Measurements from ENCODE around the gene TPPP2. TPM values are rescaled to one million over a fixed set of nuclear protein-coding genes. Genes with fewer than 3 reads are reported as not detected.

The TPPP2 gene
- total and polyA plus RNA-seq, 2 experiments from 2014 or later: not detected

GRCh38 chr14:20980906-20981305 lies 49.1 kb upstream of the TPPP2 start:
- no peaks in the 10 kb centered on the region for H3K4me1 ChIP-seq (ENCODE audit: insufficient read depth)
- H3K79me2 ChIP-seq (replicated peaks; ENCODE audit: insufficient read depth): no peaks in the 10 kb centered on the region
- H3K9me3 Mint-ChIP-seq: no peaks in the 10 kb centered on the region
- no peak overlapping the region for H3K4me3 ChIP-seq
- H3K36me3 ChIP-seq (ENCODE audit: insufficient read depth): no peaks in the 10 kb centered on the region
- no peaks in the 10 kb centered on the region for H3K27me3 ChIP-seq (ENCODE audit: insufficient read depth)
- no peak overlapping the region for H3K4me3 Mint-ChIP-seq
- no peak overlapping the region; the same call in 1 of the 2 replicates for H2AFZ ChIP-seq
- H3K27me3 Mint-ChIP-seq (ENCODE audit: insufficient read depth, low read depth, poor library complexity): no peaks in the 10 kb centered on the region
- no peak overlapping the region for H3K4me2 ChIP-seq
- no peak for ATAC-seq
- no peaks in the 10 kb centered on the region for H3K4me1 Mint-ChIP-seq
- no peak for TF ChIP-seq ZNF462 (CRISPR knock-in tag; IDR thresholded peaks at IDR 0.05)
- TF ChIP-seq ZNF114 (CRISPR knock-in tag; IDR thresholded peaks at IDR 0.05): no peak
- TF ChIP-seq, protein P1, sequence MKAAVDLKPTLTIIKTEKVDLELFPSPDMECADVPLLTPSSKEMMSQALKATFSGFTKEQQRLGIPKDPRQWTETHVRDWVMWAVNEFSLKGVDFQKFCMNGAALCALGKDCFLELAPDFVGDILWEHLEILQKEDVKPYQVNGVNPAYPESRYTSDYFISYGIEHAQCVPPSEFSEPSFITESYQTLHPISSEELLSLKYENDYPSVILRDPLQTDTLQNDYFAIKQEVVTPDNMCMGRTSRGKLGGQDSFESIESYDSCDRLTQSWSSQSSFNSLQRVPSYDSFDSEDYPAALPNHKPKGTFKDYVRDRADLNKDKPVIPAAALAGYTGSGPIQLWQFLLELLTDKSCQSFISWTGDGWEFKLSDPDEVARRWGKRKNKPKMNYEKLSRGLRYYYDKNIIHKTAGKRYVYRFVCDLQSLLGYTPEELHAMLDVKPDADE (IDR thresholded peaks at IDR 0.05): no peak
- no peak for TF ChIP-seq REST (IDR thresholded peaks at IDR 0.05; ENCODE audit: unreplicated experiment)
- no peak for TF ChIP-seq STAT1 (IDR thresholded peaks at IDR 0.05; ENCODE audit: unreplicated experiment)
- TF ChIP-seq CREB1 (CRISPR knock-in tag; IDR thresholded peaks at IDR 0.05; ENCODE audit: low read depth): no peak
- no peak for TF ChIP-seq EZH2 (IDR thresholded peaks at IDR 0.05; ENCODE audit: low read depth, unreplicated experiment)
- TF ChIP-seq JUNB (IDR thresholded peaks at IDR 0.05; ENCODE audit: unreplicated experiment): no peak
- TF ChIP-seq ZNF331 (CRISPR knock-in tag; IDR thresholded peaks at IDR 0.05; ENCODE audit: low read depth): no peak
- no peak for TF ChIP-seq NANOG (IDR thresholded peaks at IDR 0.05; ENCODE audit: borderline replicate concordance)
- no peak for TF ChIP-seq CTCF (conservative IDR thresholded peaks at IDR 0.05; ENCODE audit: low read depth in 2 of 2)
- TF ChIP-seq POLR2AphosphoS5 (IDR thresholded peaks at IDR 0.05; ENCODE audit: low read depth): no peak
- no peak for TF ChIP-seq EZH2phosphoT487 (IDR thresholded peaks at IDR 0.05; ENCODE audit: unreplicated experiment)
- no peaks in the 10 kb centered on the region for H3F3A ChIP-seq (replicated peaks; ENCODE audit: low read depth)
- no peak overlapping the region for H3K27ac Mint-ChIP-seq
- H3K27ac ChIP-seq (ENCODE audit: low read depth): no peak overlapping the region
- no peaks in the 10 kb centered on the region for H3K36me3 Mint-ChIP-seq (ENCODE audit: low read depth)
- no peak for DNase-seq (ENCODE audit: low spot score)
- no peaks in the 10 kb centered on the region for H4K20me1 ChIP-seq (replicated peaks; ENCODE audit: insufficient read depth)
- no peaks in the 10 kb centered on the region for H3K9me2 ChIP-seq (ENCODE audit: insufficient read depth)
